Left renal pelvis (tissue), 4 donors: ENCODE data around the gene ITPKC. TPM values are rescaled to one million over a fixed set of nuclear protein-coding genes. Genes with fewer than 3 reads are reported as not detected.

Source experiments
- DNase-seq, 4 donors: peaks; one replicate each; pipeline ENCODE4 v3.0.0-alpha.2; 2013; ENCODE audit warnings: low read depth in 4 of 4, low spot score in 3 of 4
- polyA plus RNA-seq, 4 donors: library from polyadenylated mRNA; unstranded; fragments of 120-200 nt; gene quantifications; one replicate each; pipeline ENCODE4 v1.2.1, GENCODE V29; 2013; ENCODE audit not compliant: insufficient read length in 4 of 4

Gene ITPKC
- polyA plus RNA-seq, 4 donors, result 9.3 to 16.3 (median 12.9) TPM

GRCh38 chr19:40739030-40739839 lies 22.3 kb downstream of the ITPKC start:
- DNase-seq, result no peak

GRCh38 chr19:40739871-40740703 lies 23.2 kb downstream of the ITPKC start:
- DNase-seq, result no peak

- DNase-seq, result no peak
Measured at GRCh38 chr19:40740747-40741146, 23.8 kb downstream of the ITPKC start.

- DNase-seq, result no peak
Measured at GRCh38 chr19:40741527-40742390, 24.8 kb downstream of the ITPKC start.

- no peak for DNase-seq
Measured at GRCh38 chr19:40742477-40742876, 25.6 kb downstream of the ITPKC start.

GRCh38 chr19:40742886-40743285 lies 26.0 kb downstream of the ITPKC start:
- no peak for DNase-seq

GRCh38 chr19:40743926-40744325 lies 27.0 kb downstream of the ITPKC start:
- no peak for DNase-seq

- DNase-seq, result peak in 1 of 4 donors; percentile 20
Measured at GRCh38 chr19:40744554-40745401, 27.9 kb downstream of the ITPKC start.

- no peak for DNase-seq
Measured at GRCh38 chr19:40745402-40745780, 28.5 kb downstream of the ITPKC start.

GRCh38 chr19:40747536-40747935 lies 30.6 kb downstream of the ITPKC start:
- DNase-seq, result no peak

- DNase-seq, result peak; percentile 100
Measured at GRCh38 chr19:40750058-40750873, 33.4 kb downstream of the ITPKC start, which contains the start of gene ACTMAP. ACTMAP (minus strand) TSS chr19:40750477; CDS start chr19:40749803, 674 bp downstream.

GRCh38 chr19:40750874-40751537 lies 34.1 kb downstream of the ITPKC start, which contains the start of gene SNRPA:
SNRPA (plus strand) TSS chr19:40751203; CDS start chr19:40751409, 206 bp downstream.
- DNase-seq, result peak; percentile 97 to 98 (median 98)

- DNase-seq, result no peak
Measured at GRCh38 chr19:40752257-40752781, 35.4 kb downstream of the ITPKC start.

- no peak for DNase-seq
Measured at GRCh38 chr19:40754611-40755247, 37.8 kb downstream of the ITPKC start.

- no peak for DNase-seq
Measured at GRCh38 chr19:40755248-40755624, 38.3 kb downstream of the ITPKC start.

- no peak for DNase-seq
Measured at GRCh38 chr19:40755791-40756190, 38.9 kb downstream of the ITPKC start.

- no peak for DNase-seq
Measured at GRCh38 chr19:40756502-40757110, 39.7 kb downstream of the ITPKC start.
